Fibroblast of lung (primary cell): ENCODE measurements around the gene CSE1L.
"Not testable (repeated sequence)": the region's sequence is repeated elsewhere in the genome, so short reads cannot be mapped to it uniquely, and the experiment has no call there.

Experiments
- CTCF ChIP-seq, 2 donors: IDR thresholded peaks in 1 of 2; conservative IDR thresholded peaks in 1 of 2; 1 replicate in 1 of 2; 2 replicates in 1 of 2; pipeline ENCODE4 v1.5.1; 2011 to 2012; ENCODE audit warnings: low read length in 2 of 2, control low read depth in 1 of 2, inconsistent platforms in 1 of 2, low read depth in 1 of 2, mild to moderate bottlenecking in 1 of 2
- EZH2 ChIP-seq: IDR thresholded peaks from 2 replicates; pipeline ENCODE4 v1.5.1; 2012; ENCODE audit warnings: low read length, control low read depth, mild to moderate bottlenecking; ENCODE audit errors: missing control alignments

GRCh38 chr20:49082295-49082694, 36.2 kb downstream of the CSE1L start:
- TF ChIP-seq CTCF (conservative IDR thresholded peaks at IDR 0.05 in 1 of 2, IDR thresholded peaks at IDR 0.05 in 1 of 2; ENCODE audit: low read depth in 1 of 2, low read length in 2 of 2); EZH2: not testable (repeated sequence)
